ENCODE data around the gene GALNT8. TPM values are rescaled to one million over a fixed set of nuclear protein-coding genes. Genes with fewer than 3 reads are reported as not detected.
"Not testable (repeated sequence)": the region's sequence is repeated elsewhere in the genome, so short reads cannot be mapped to it uniquely, and the experiment has no call there.

The GALNT8 gene
- total RNA-seq, 1 experiment from 2014 or later: not detected

- no peaks in the 10 kb centered on the region for H3F3A ChIP-seq (ENCODE audit: low read length, unreplicated experiment)
- ChIA-PET POLR2A (ENCODE audit: unreplicated experiment) (no interaction called here), CTCF (no interaction called here)
- no peak overlapping the region for H3K4me2 ChIP-seq (ENCODE audit: low read length)
- BruUV-seq (replicated peaks): no TSS peak
- H3K9me3 ChIP-seq (ENCODE audit: low read length): no peaks in the 10 kb centered on the region
- DNase-seq (no peak), ATAC-seq (no peak)
- H3K36me3 ChIP-seq (ENCODE audit: low read depth, low read length): no peaks in the 10 kb centered on the region
- intact Hi-C loops (cut with micrococcal nuclease): no loop called here
- H3K4me1 ChIP-seq (ENCODE audit: insufficient read depth, low read length): no peaks in the 10 kb centered on the region
- no peaks in the 10 kb centered on the region for H3K9me2 ChIP-seq (replicated peaks; ENCODE audit: low read length)
- TF ChIP-seq EZH2 (IDR thresholded peaks at IDR 0.05; ENCODE audit: low read length, unreplicated experiment): no peak
- TF ChIP-seq CTCF (conservative IDR thresholded peaks at IDR 0.05; ENCODE audit: low read depth, low read length): no peak
- TF ChIP-seq EZH2phosphoT487 (IDR thresholded peaks at IDR 0.05; ENCODE audit: borderline replicate concordance, low read length): no peak
- no peak overlapping the region for H2AFZ ChIP-seq (ENCODE audit: low read length)
- no peaks in the 10 kb centered on the region for H3K79me2 ChIP-seq (ENCODE audit: low read length)
- no peak overlapping the region for H3K9ac ChIP-seq (ENCODE audit: low read length)
- peaks cover 17% of the 10 kb centered on the region for H3K27me3 ChIP-seq (ENCODE audit: low read length)
- H3K4me3 ChIP-seq (ENCODE audit: low read length): no peak overlapping the region
- no peak overlapping the region for H3K27ac ChIP-seq (ENCODE audit: low read length)
- H4K20me1 ChIP-seq (ENCODE audit: low read length): no peaks in the 10 kb centered on the region
Measured at GRCh38 chr12:4743046-4743445, 22.8 kb downstream of the GALNT8 start.

DNA sequence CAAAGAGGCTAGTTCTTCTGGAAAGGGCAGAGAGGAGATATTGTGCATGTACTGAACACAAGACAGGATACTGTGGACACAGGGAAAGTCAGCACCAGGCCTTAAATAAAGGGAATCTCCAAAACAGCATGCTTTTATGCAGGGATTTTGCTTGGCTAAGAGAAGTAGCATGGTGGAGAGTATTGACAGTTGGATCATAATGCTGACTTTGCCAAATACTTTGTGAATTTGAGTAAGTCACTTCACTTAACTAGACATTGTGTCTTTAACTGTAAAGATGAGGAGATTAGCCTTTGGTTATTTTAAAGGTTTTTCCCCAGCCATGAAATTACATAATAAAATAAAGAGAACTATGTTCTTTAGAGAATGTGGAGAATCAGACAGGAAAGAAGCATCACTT lies 24.5 kb downstream of the GALNT8 start:
- Histone ChIP-seq H3K36me3 (ENCODE audit: low read depth, low read length) (no peaks in the 10 kb centered on the region), H3K27me3 (ENCODE audit: low read length) (peaks cover 12% of the 10 kb centered on the region; the same call in 1 of the 2 replicates), H3K4me3 (ENCODE audit: low read length) (no peak overlapping the region), H3F3A (ENCODE audit: low read length, unreplicated experiment) (no peaks in the 10 kb centered on the region), H2AFZ (ENCODE audit: low read length) (no peak overlapping the region), H3K9ac (ENCODE audit: low read length) (no peak overlapping the region), H3K9me2 (replicated peaks; ENCODE audit: low read length) (no peaks in the 10 kb centered on the region), H3K79me2 (ENCODE audit: low read length) (no peaks in the 10 kb centered on the region), H3K4me2 (ENCODE audit: low read length) (no peak overlapping the region), H3K9me3 (ENCODE audit: low read length) (no peaks in the 10 kb centered on the region), H4K20me1 (ENCODE audit: low read length) (no peaks in the 10 kb centered on the region), H3K27ac (ENCODE audit: low read length) (no peak overlapping the region), H3K4me1 (ENCODE audit: insufficient read depth, low read length) (no peaks in the 10 kb centered on the region)
- ChIA-PET POLR2A (ENCODE audit: unreplicated experiment) (no interaction called here), CTCF (no interaction called here)
- BruUV-seq (replicated peaks): no TSS peak
- intact Hi-C loops (cut with micrococcal nuclease): no loop called here
- no peak for ATAC-seq
- no peak for DNase-seq
- TF ChIP-seq EZH2phosphoT487 (IDR thresholded peaks at IDR 0.05; ENCODE audit: borderline replicate concordance, low read length) (no peak), CTCF (conservative IDR thresholded peaks at IDR 0.05; ENCODE audit: low read depth, low read length) (no peak), EZH2 (IDR thresholded peaks at IDR 0.05; ENCODE audit: low read length, unreplicated experiment) (no peak)

DNA sequence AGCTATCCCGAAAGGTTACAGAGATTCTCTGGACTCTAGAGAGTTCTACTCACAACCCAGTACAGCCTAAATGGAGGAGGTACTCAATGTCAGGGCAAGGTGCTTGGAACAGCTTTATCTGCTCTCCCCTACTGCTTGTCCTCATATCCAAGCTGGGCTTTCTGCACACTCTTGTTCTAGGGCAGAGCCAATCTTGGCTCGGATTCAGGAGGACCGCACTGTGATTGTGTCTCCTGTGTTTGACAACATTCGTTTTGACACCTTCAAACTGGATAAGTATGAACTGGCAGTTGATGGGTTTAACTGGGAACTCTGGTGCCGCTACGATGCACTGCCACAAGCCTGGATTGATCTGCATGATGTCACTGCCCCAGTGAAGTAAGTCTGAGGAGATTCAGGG lies 25.0 kb downstream of the GALNT8 start:
- no peak overlapping the region for H3K4me3 ChIP-seq (ENCODE audit: low read length)
- POLR2A ChIA-PET (ENCODE audit: unreplicated experiment): no interaction called here
- no peak for ATAC-seq
- H3K79me2 ChIP-seq (ENCODE audit: low read length): no peaks in the 10 kb centered on the region
- no peaks in the 10 kb centered on the region for H3K36me3 ChIP-seq (ENCODE audit: low read depth, low read length)
- no peaks in the 10 kb centered on the region for H3F3A ChIP-seq (ENCODE audit: low read length, unreplicated experiment)
- H3K9ac ChIP-seq (ENCODE audit: low read length): no peak overlapping the region
- intact Hi-C loops (cut with micrococcal nuclease): no loop called here
- peaks cover 12% of the 10 kb centered on the region; the same call in 1 of the 2 replicates for H3K27me3 ChIP-seq (ENCODE audit: low read length)
- H3K9me2 ChIP-seq (replicated peaks; ENCODE audit: low read length): no peaks in the 10 kb centered on the region
- no peaks in the 10 kb centered on the region for H4K20me1 ChIP-seq (ENCODE audit: low read length)
- CTCF ChIA-PET: no interaction called here
- no peak overlapping the region for H3K4me2 ChIP-seq (ENCODE audit: low read length)
- no peak overlapping the region for H2AFZ ChIP-seq (ENCODE audit: low read length)
- TF ChIP-seq EZH2phosphoT487 (IDR thresholded peaks at IDR 0.05; ENCODE audit: borderline replicate concordance, low read length) (no peak), EZH2 (IDR thresholded peaks at IDR 0.05; ENCODE audit: low read length, unreplicated experiment) (no peak), CTCF (conservative IDR thresholded peaks at IDR 0.05; ENCODE audit: low read depth, low read length) (no peak)
- no peaks in the 10 kb centered on the region for H3K4me1 ChIP-seq (ENCODE audit: insufficient read depth, low read length)
- no peak for DNase-seq
- no peaks in the 10 kb centered on the region for H3K9me3 ChIP-seq (ENCODE audit: low read length)
- no peak overlapping the region for H3K27ac ChIP-seq (ENCODE audit: low read length)
- BruUV-seq (replicated peaks): no TSS peak

- H3K9ac ChIP-seq (ENCODE audit: low read length); CTCF ChIA-PET: not testable (repeated sequence)
Measured at GRCh38 chr12:4751654-4752053, 31.5 kb downstream of the GALNT8 start.

More at GRCh38 chr12:4751654-4752053, 31.5 kb downstream of the GALNT8 start:
- H3K36me3 ChIP-seq (ENCODE audit: low read depth, low read length); intact Hi-C loops (cut with micrococcal nuclease); POLR2A ChIA-PET (ENCODE audit: unreplicated experiment); H3K27me3 ChIP-seq (ENCODE audit: low read length); H3K27ac ChIP-seq (ENCODE audit: low read length); H2AFZ ChIP-seq (ENCODE audit: low read length); DNase-seq; H4K20me1 ChIP-seq (ENCODE audit: low read length); H3K79me2 ChIP-seq (ENCODE audit: low read length); BruUV-seq (replicated peaks); H3K4me2 ChIP-seq (ENCODE audit: low read length); H3F3A ChIP-seq (ENCODE audit: low read length, unreplicated experiment); H3K9me3 ChIP-seq (ENCODE audit: low read length); H3K4me1 ChIP-seq (ENCODE audit: insufficient read depth, low read length); H3K4me3 ChIP-seq (ENCODE audit: low read length); ATAC-seq; H3K9me2 ChIP-seq (replicated peaks; ENCODE audit: low read length): not testable (repeated sequence)

Data from PC-3 (cell line).